NCI-H748 treated with DMSO at 0.1 percent for 48 hours (cell line): ENCODE measurements around the gene PDS5A.
"Not testable (repeated sequence)": the region's sequence is repeated elsewhere in the genome, so short reads cannot be mapped to it uniquely, and the experiment has no call there.

ENCODE experiments used
- DNase-seq: peaks from one replicate; lab custom pipeline; 2025; lab: John Stamatoyannopoulos, UW

Gene PDS5A

GRCh38 chr4:39961311-39961877, 16.3 kb downstream of the PDS5A start:
- no peak for DNase-seq

GRCh38 chr4:39950861-39951481, 26.7 kb downstream of the PDS5A start:
- DNase-seq, result no peak

GRCh38 chr4:39947963-39948362, 29.7 kb downstream of the PDS5A start:
- no peak for DNase-seq

GRCh38 chr4:39947417-39947816, 30.3 kb downstream of the PDS5A start:
- DNase-seq, result no peak

GRCh38 chr4:39944245-39944644, 33.5 kb downstream of the PDS5A start:
- not testable (repeated sequence) for DNase-seq

GRCh38 chr4:39942507-39942906, 35.2 kb downstream of the PDS5A start:
- no peak for DNase-seq

- no peak for DNase-seq
Measured at GRCh38 chr4:39941682-39942217, 36.0 kb downstream of the PDS5A start.

- DNase-seq, result no peak
Measured at GRCh38 chr4:39937683-39938268, 39.9 kb downstream of the PDS5A start.

GRCh38 chr4:39936565-39937418, 40.9 kb downstream of the PDS5A start:
- DNase-seq, result no peak

- DNase-seq, result no peak
Measured at GRCh38 chr4:39933671-39934590, 43.8 kb downstream of the PDS5A start.

- no peak for DNase-seq
Measured at GRCh38 chr4:39932776-39933402, 44.8 kb downstream of the PDS5A start.

GRCh38 chr4:39931441-39931901, 46.2 kb downstream of the PDS5A start:
- DNase-seq, result no peak

- DNase-seq, result no peak
Measured at GRCh38 chr4:39928538-39928937, 49.2 kb downstream of the PDS5A start.

GRCh38 chr4:39924014-39924413, 53.7 kb downstream of the PDS5A start:
- DNase-seq, result no peak

GRCh38 chr4:39922399-39922798, 55.3 kb downstream of the PDS5A start:
- no peak for DNase-seq

GRCh38 chr4:39913471-39913870, 64.2 kb downstream of the PDS5A start:
- DNase-seq, result no peak

GRCh38 chr4:39910064-39910463, 67.6 kb downstream of the PDS5A start:
- no peak for DNase-seq

- no peak for DNase-seq
Measured at GRCh38 chr4:39908284-39908683, 69.4 kb downstream of the PDS5A start.

- no peak for DNase-seq
Measured at GRCh38 chr4:39905656-39906055, 72.1 kb downstream of the PDS5A start.

GRCh38 chr4:39905019-39905418, 72.7 kb downstream of the PDS5A start:
- not testable (repeated sequence) for DNase-seq

- no peak for DNase-seq
Measured at GRCh38 chr4:39900966-39901365, 76.7 kb downstream of the PDS5A start.
